Sciatic nerve (tissue), 1 donor: ENCODE data around the gene RPL35. TPM values are rescaled to one million over a fixed set of nuclear protein-coding genes. Genes with fewer than 3 reads are reported as not detected.

Source experiments
- total RNA-seq: library from RNA; stranded (reverse); fragmentation: NEBNext Ultra II Directional; extraction: Animal tissue kit (Norgen Biotek cat#: 25700); gene quantifications from one replicate; pipeline ENCODE4 v1.2.1, GENCODE V29; 2021
- donor health status: DM: no; HTN: no; CAD: no.

The RPL35 gene
- total RNA-seq, 1 donor from 2014 or later, result 855 TPM

Other genes with a start within 250 kb of the RPL35 start
- gene NR6A1, start 90.6 kb downstream of the RPL35 start, total RNA-seq, result 3.3 TPM
- 110 TPM for gene OLFML2A, start 84.8 kb downstream of the RPL35 start, total RNA-seq
- gene WDR38, start 8.5 kb downstream of the RPL35 start, total RNA-seq, result not detected
- gene ARPC5L, start 173 bp upstream of the RPL35 start, total RNA-seq, result 21.7 TPM
- gene GOLGA1, start 79.1 kb upstream of the RPL35 start, total RNA-seq, result 31.9 TPM